K562 (cell line): Measurements from ENCODE around the gene GLIS1. TPM values are rescaled to one million over a fixed set of nuclear protein-coding genes. Genes with fewer than 3 reads are reported as not detected.

Experiments
- ATAC-seq: fragments of 200-7000 bp; cut with Tn5 transposase; 3 replicates; pipeline ENCODE4 v1.9.1; 2020; ENCODE audit warnings: moderate library complexity
- BruUV-seq: library from RNA; stranded (reverse); fragments of 400-500 nt; replicated peaks from 2 replicates; lab custom pipeline; 2021; lab: Mats Ljungman, UMichigan
- CTCF ChIA-PET: fragments of 300-600 bp; formaldehyde crosslinking; extraction: SDS; loops from one replicate; lab custom pipeline; 2021; ENCODE audit warnings: low intra/inter-chr PET ratio; lab: Yijun Ruan, JAX
- POLR2A ChIA-PET: fragments of 300-600, 350-650 bp; sonication (Branson Sonifier 250); formaldehyde crosslinking; extraction: SDS; loops from one replicate; lab custom pipeline; 2021; ENCODE audit warnings: antibody characterized with exemption, inconsistent platforms; lab: Yijun Ruan, JAX
- DNase-seq, 4 experiments: peaks; one replicate each; pipeline versions ENCODE4 v3.0.0 to v3.0.0-alpha.2; 2011 to 2018; ENCODE audit warnings: low spot score in 3 of 4, mixed read lengths in 3 of 4; ENCODE audit errors: extremely low read depth in 1 of 4
- FAIRE-seq: peaks from 2 replicates; lab custom pipeline; 2011; peaks lifted over from hg19 to GRCh38; lab: Jason Lieb, UNC
- H2AFZ ChIP-seq: 2 replicates; pipeline ENCODE4 v1.6.0; 2011; ENCODE audit warnings: low read depth, low read length, control low read depth, inconsistent platforms
- H3K27ac ChIP-seq: fragments of 200-600 bp; 3 replicates; pipeline ENCODE4 v1.8.0; 2011; ENCODE audit warnings: low read depth, mild to moderate bottlenecking, control low read depth, inconsistent platforms, low read length, moderate library complexity, mixed read lengths; ENCODE audit errors: extremely low read depth
- H3K27me3 ChIP-seq, 2 experiments: fragments of 300-600 bp in 1 of 2; 2 replicates in 1 of 2; 3 replicates in 1 of 2; pipeline versions ENCODE4 v1.6.0 to v1.8.0; 2011; ENCODE audit warnings: inconsistent platforms in 2 of 2, low read length in 2 of 2, mild to moderate bottlenecking in 1 of 2, mixed read lengths in 1 of 2, moderate library complexity in 1 of 2; ENCODE audit not compliant: control insufficient read depth in 2 of 2, insufficient read depth in 2 of 2
- H3K36me3 ChIP-seq: fragments of 300-600 bp; 3 replicates; pipeline ENCODE4 v1.8.0; 2011; ENCODE audit warnings: mild to moderate bottlenecking, low read length, inconsistent platforms; ENCODE audit not compliant: control insufficient read depth, insufficient read depth
- H3K4me1 ChIP-seq, 2 experiments: fragments of 200-600 bp in 1 of 2; replicated peaks in 1 of 2; 2 replicates in 1 of 2; 3 replicates in 1 of 2; pipeline versions ENCODE4 v1.5.1 to v1.8.0; 2011; ENCODE audit warnings: inconsistent platforms in 2 of 2, low read length in 2 of 2, mild to moderate bottlenecking in 1 of 2, mixed read lengths in 1 of 2, moderate library complexity in 1 of 2; ENCODE audit not compliant: control insufficient read depth in 2 of 2, insufficient read depth in 2 of 2
- H3K4me2 ChIP-seq: 2 replicates; pipeline ENCODE4 v1.6.1; 2011; ENCODE audit warnings: low read length, control low read depth, inconsistent platforms, mixed read lengths; ENCODE audit not compliant: insufficient read depth
- H3K4me3 ChIP-seq: fragments of 200-600 bp; sonication (generic), shearing (Covaris generic); 2 replicates; pipeline ENCODE4 v1.5.1; 2016; ENCODE audit warnings: control low read depth, inconsistent platforms
- H3K79me2 ChIP-seq: fragments of 200-600 bp; 3 replicates; pipeline ENCODE4 v1.8.0; 2011; ENCODE audit warnings: low read length, inconsistent platforms; ENCODE audit not compliant: control insufficient read depth, insufficient read depth
- H3K9ac ChIP-seq, 2 experiments: 2 replicates each; pipeline versions ENCODE4 v1.6.0 to v1.6.1; 2011; ENCODE audit warnings: low read depth in 2 of 2, low read length in 2 of 2, control low read depth in 1 of 2, inconsistent platforms in 1 of 2, mild to moderate bottlenecking in 1 of 2, mixed read lengths in 1 of 2; ENCODE audit not compliant: insufficient read depth in 1 of 2
- H3K9me1 ChIP-seq: one replicate; pipeline ENCODE4 v1.6.0; 2011; ENCODE audit warnings: inconsistent platforms, mild to moderate bottlenecking, low read length, moderate library complexity; ENCODE audit not compliant: control insufficient read depth, insufficient read depth
- H3K9me3 ChIP-seq: replicated peaks from 2 replicates; pipeline ENCODE4 v1.5.1; 2011; ENCODE audit warnings: low read depth, low read length, inconsistent platforms; ENCODE audit not compliant: control insufficient read depth, insufficient read depth
- H4K20me1 ChIP-seq: replicated peaks from 2 replicates; pipeline ENCODE4 v1.6.1; 2011; ENCODE audit warnings: low read length, inconsistent platforms, mixed read lengths; ENCODE audit not compliant: control insufficient read depth, insufficient read depth
- CBX3 ChIP-seq, 2 experiments: IDR thresholded peaks; 1 replicate in 1 of 2; 2 replicates in 1 of 2; pipeline ENCODE4 v1.6.1; 2012; ENCODE audit warnings: inconsistent platforms in 2 of 2, low read length in 2 of 2, borderline replicate concordance in 1 of 2, control low read depth in 1 of 2
- CHCHD3 ChIP-seq: fragments of 250-450 bp; sonication (Bioruptor Pico); IDR thresholded peaks from 2 replicates; pipeline ENCODE4 v2.1.2; 2022; ENCODE audit warnings: mild to moderate bottlenecking
- CREB3 ChIP-seq: fragments of 450-650 bp; conservative IDR thresholded peaks from 2 replicates; pipeline ENCODE4 v1.6.1; 2016; ENCODE audit warnings: missing genetic modification characterization, low read depth, mild to moderate bottlenecking, missing compliant biosample characterization, moderate library complexity
- KDM1A ChIP-seq, 2 experiments: fragments of 450-650 bp; IDR thresholded peaks; 2 replicates each; pipeline ENCODE4 v1.6.1; 2016; ENCODE audit warnings: mild to moderate bottlenecking in 2 of 2
- KDM4B ChIP-seq, 2 experiments: fragments of 450-650 bp in 1 of 2; sonication (generic) in 1 of 2; IDR thresholded peaks; 2 replicates each; pipeline ENCODE4 v1.6.1; 2016 to 2017; ENCODE audit warnings: borderline replicate concordance in 2 of 2, antibody characterized with exemption in 1 of 2, low read depth in 1 of 2, mild to moderate bottlenecking in 1 of 2
- RBM34 ChIP-seq: fragments of 200-400 bp; formaldehyde crosslinking; IDR thresholded peaks from 2 replicates; pipeline ENCODE4 v1.6.1; 2018; ENCODE audit warnings: low read length, borderline replicate concordance; ENCODE audit not compliant: insufficient read depth
- RBM39 ChIP-seq: fragments of 200-400 bp; formaldehyde crosslinking; optimal IDR thresholded peaks from 2 replicates; pipeline ENCODE3; 2018; ENCODE audit warnings: low read depth, low read length
- SRSF1 ChIP-seq: fragments of 200-400 bp; formaldehyde crosslinking; IDR thresholded peaks from 2 replicates; pipeline ENCODE4 v1.6.1; 2017; ENCODE audit warnings: mild to moderate bottlenecking, low read depth, low read length, moderate library complexity
- TFAM ChIP-seq: fragments of 250-450 bp; sonication (Bioruptor Pico); conservative IDR thresholded peaks from 2 replicates; pipeline ENCODE4 v1.5.0; 2021; ENCODE audit warnings: mild to moderate bottlenecking, moderate library complexity
- TGIF2 ChIP-seq: sonication (generic); formaldehyde crosslinking; IDR thresholded peaks from 2 replicates; pipeline ENCODE4 v1.8.1; 2022; ENCODE audit warnings: mild to moderate bottlenecking, missing genetic modification reagents, moderate library complexity
- THRAP3 ChIP-seq: fragments of 450-650 bp; IDR thresholded peaks from 2 replicates; pipeline ENCODE4 v1.6.1; 2016; ENCODE audit warnings: mild to moderate bottlenecking, inconsistent platforms, borderline replicate concordance
- U2AF1 ChIP-seq: fragments of 200-400 bp; formaldehyde crosslinking; optimal IDR thresholded peaks from 2 replicates; pipeline ENCODE3; 2017; ENCODE audit warnings: mild to moderate bottlenecking, low read depth, low read length, moderate library complexity
- YBX1 ChIP-seq: fragments of 450-650 bp; IDR thresholded peaks from 2 replicates; pipeline ENCODE4 v1.7.1; 2016; ENCODE audit warnings: mild to moderate bottlenecking
- ZBTB43 ChIP-seq: sonication (generic); formaldehyde crosslinking; IDR thresholded peaks from 2 replicates; pipeline ENCODE4 v1.8.0; 2023; ENCODE audit warnings: mild to moderate bottlenecking, missing genetic modification reagents
- ZFP91 ChIP-seq: sonication (generic); formaldehyde crosslinking; IDR thresholded peaks from 2 replicates; pipeline ENCODE4 v1.8.0; 2022; ENCODE audit warnings: mild to moderate bottlenecking, missing genetic modification reagents
- ZKSCAN8 ChIP-seq: fragments of 200-800 bp; sonication (Bioruptor generic); IDR thresholded peaks from 2 replicates; pipeline ENCODE4 v1.6.1; 2016; ENCODE audit warnings: missing genetic modification characterization, missing compliant biosample characterization
- WGBS: fragments of 100-300 bp; shearing (Covaris generic); methylation state at CpG from one replicate; pipeline ENCODE4 v1.1.6; 2016; ENCODE audit warnings: low coverage, mixed read lengths; ENCODE audit not compliant: insufficient coverage; ENCODE audit errors: missing lambda C conversion rate; 5-methylcytosine and 5-hydroxymethylcytosine counted together
- in situ Hi-C: fragments of 300-500 bp; cut with MboI; formaldehyde crosslinking; loops from 4 replicates; pipeline ENCODE4 v1.15.0; 2018; ENCODE audit warnings: inconsistent platforms, mixed read lengths
- intact Hi-C: fragments of 100-400 bp; cut with micrococcal nuclease; formaldehyde crosslinking; loops from 2 replicates; pipeline ENCODE4 v1.14.2; 2022
- polyA plus RNA-seq, 8 experiments: library from polyadenylated mRNA; depleted of rRNA in 4 of 8; stranded (reverse) in 5 of 8; unstranded in 3 of 8; fragments of >200 nt; fragmentation: Nextera tagmentation in 2 of 8; fragmentation: Illumina TruSeq in 1 of 8; extraction: Ambion mirVana in 2 of 8; extraction: Trizol in 1 of 8; gene quantifications; 2 replicates each; pipeline versions ENCODE4 v1.2.1 to v1.2.3, GENCODE V29; 2011 to 2014; ENCODE audit warnings: inconsistent platforms in 1 of 8, missing spikeins in 1 of 8
- total RNA-seq, 7 experiments: library from RNA; depleted of rRNA in 6 of 7; stranded (reverse); fragments of >200 nt in 6 of 7; fragmentation: Illumina TruSeq in 2 of 7; extraction: Trizol in 2 of 7; gene quantifications; 2 replicates each; pipeline versions ENCODE4 v1.2.1 to v1.2.3, GENCODE V29; 2011 to 2021; ENCODE audit warnings: low replicate concordance in 1 of 7

The GLIS1 gene
- total and polyA plus RNA-seq, 9 of the 15 experiments (the other 6 are each of a cell fraction or from before 2014, with no cell fraction given): not detected

- H3K79me2 ChIP-seq: no peaks in the 10 kb centered on the region
- no TSS peak for BruUV-seq
- in situ Hi-C loops: no loop called here
- H4K20me1 ChIP-seq: peaks cover 12% of the 10 kb centered on the region; the same call in 1 of the 2 replicates
- H3K27me3 ChIP-seq: peaks cover 16 to 45% of the 10 kb centered on the region in 2 experiments; a peak in 4 of 5 replicates
- H3K4me3 ChIP-seq: no peak overlapping the region
- 0% methylated on average over 10 of the region's 10 CpGs for WGBS
- POLR2A ChIA-PET: no interaction called here
- H2AFZ ChIP-seq: no peak overlapping the region
- no peak overlapping the region for H3K27ac ChIP-seq
- FAIRE-seq (no peak), DNase-seq (no peak), ATAC-seq (no peak)
- H3K36me3 ChIP-seq: no peaks in the 10 kb centered on the region
- H3K9ac ChIP-seq: no peak overlapping the region
- H3K4me1 ChIP-seq: no peaks in the 10 kb centered on the region
- TF ChIP-seq KDM4B (IDR thresholded peaks at IDR 0.05; ENCODE audit: borderline replicate concordance in 2 of 2, low read depth in 1 of 2) (no peak), CHCHD3 (CRISPR knock-in tag) (no peak), KDM1A (IDR thresholded peaks at IDR 0.05) (no peak), TFAM (no peak), ZFP91 (CRISPR knock-in tag) (no peak), ZKSCAN8 (no peak), CBX3 (IDR thresholded peaks at IDR 0.05; ENCODE audit: borderline replicate concordance in 1 of 2, low read length in 2 of 2) (no peak), TGIF2 (CRISPR knock-in tag) (no peak), YBX1 (no peak), CREB3 (no peak), RBM39 (no peak), U2AF1 (no peak), SRSF1 (no peak), ZBTB43 (CRISPR knock-in tag) (no peak), THRAP3 (no peak), RBM34 (no peak)
- no peak overlapping the region for H3K4me2 ChIP-seq
- intact Hi-C loops: no loop called here
- no peaks in the 10 kb centered on the region for H3K9me1 ChIP-seq
- CTCF ChIA-PET: no interaction called here
- H3K9me3 ChIP-seq: no peaks in the 10 kb centered on the region
Observed at GRCh38 chr1:53634571-53634979, 104.4 kb downstream of the GLIS1 start.
